Measurements from ENCODE around the gene SETD2. TPM values are rescaled to one million over a fixed set of nuclear protein-coding genes. Genes with fewer than 3 reads are reported as not detected.

The SETD2 gene
- total and polyA plus RNA-seq, 9 of the 15 experiments (the other 6 are each of a cell fraction or from before 2014, with no cell fraction given): 8.2 to 44.0 (median 33.6) TPM

DNA sequence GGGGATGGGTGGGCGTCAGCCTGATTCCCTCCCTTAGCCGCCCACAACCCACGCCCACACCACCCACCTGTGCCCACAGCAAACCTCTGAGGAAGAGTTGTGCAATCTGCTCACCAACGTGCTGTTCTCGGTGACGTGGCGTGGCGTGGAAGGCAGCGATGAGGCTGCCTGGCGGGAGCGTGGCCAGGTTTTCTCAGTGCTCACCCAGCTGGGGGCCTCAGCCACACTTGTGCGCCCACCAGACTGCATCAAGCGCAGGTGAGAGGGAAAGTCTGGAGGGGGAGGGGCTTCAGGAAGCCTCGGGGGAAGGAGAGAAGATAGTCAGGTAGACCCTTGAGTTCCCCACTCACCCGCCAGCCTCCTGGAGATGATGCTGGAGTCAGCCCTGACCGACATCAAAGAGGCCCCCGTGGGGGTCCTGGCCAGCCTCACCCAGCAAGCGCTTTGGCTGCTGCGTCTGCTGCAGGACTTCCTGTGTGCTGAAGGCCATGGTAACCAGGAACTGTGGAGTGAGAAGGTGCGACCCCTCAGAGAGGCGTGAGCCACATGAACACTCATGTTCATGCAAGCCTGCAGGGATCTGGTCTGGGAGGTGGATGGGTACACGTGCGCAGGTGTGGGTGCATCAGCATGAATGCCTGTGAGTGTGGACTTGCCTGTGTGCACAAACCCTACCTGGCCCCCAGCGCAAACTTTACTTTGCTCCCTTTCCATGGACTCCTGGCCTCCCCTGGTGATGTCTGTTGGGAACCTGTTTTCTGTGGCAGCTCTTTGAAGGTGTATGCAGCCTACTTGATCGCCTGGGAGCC lies 162.8 kb downstream of the SETD2 start:
- WGBS (ENCODE audit: insufficient coverage, low coverage, missing lambda C conversion rate): 93% methylated on average over 23 of the region's 25 CpGs
- ATAC-seq: no peak
- H3K4me3 ChIP-seq: no peak overlapping the region

More for the DNA sequence above, 162.8 kb downstream of the SETD2 start:
- no peaks in the 10 kb centered on the region for H3K27me3 ChIP-seq (ENCODE audit: control insufficient read depth in 2 of 2, insufficient read depth in 2 of 2, low read length in 2 of 2)
- H3K9ac ChIP-seq (ENCODE audit: insufficient read depth in 1 of 2, low read depth in 2 of 2, low read length in 2 of 2): peak overlapping the region in 1 of 2 experiments; percentile 55; a peak in 1 of 4 replicates
- BruUV-seq (replicated peaks): no TSS peak
- no peak overlapping the region for H3K4me2 ChIP-seq (ENCODE audit: insufficient read depth, low read length)
- H3K79me2 ChIP-seq (ENCODE audit: control insufficient read depth, insufficient read depth, low read length): no peaks in the 10 kb centered on the region
- H4K20me1 ChIP-seq (replicated peaks; ENCODE audit: control insufficient read depth, insufficient read depth, low read length): peaks cover 8% of the 10 kb centered on the region; the same call in 1 of the 2 replicates
- no peaks in the 10 kb centered on the region for H3K9me1 ChIP-seq (ENCODE audit: control insufficient read depth, insufficient read depth, low read length)
- TF ChIP-seq PATZ1 (CRISPR knock-in tag; IDR thresholded peaks at IDR 0.05; ENCODE audit: borderline replicate concordance) (no peak), STAG1 (CRISPR knock-in tag; IDR thresholded peaks at IDR 0.05; ENCODE audit: borderline replicate concordance) (no peak), TRIM25 (IDR thresholded peaks at IDR 0.05; ENCODE audit: borderline replicate concordance) (no peak), YBX1 (IDR thresholded peaks at IDR 0.05) (no peak), RBFOX2 (IDR thresholded peaks at IDR 0.05; ENCODE audit: low read depth, low read length) (peak; percentile 47; the same call in 1 of the 2 replicates), EGR1 (conservative IDR thresholded peaks at IDR 0.05) (peak; percentile 83), POLR2G (IDR thresholded peaks at IDR 0.05; ENCODE audit: low read depth, low read length) (peak; percentile 57), CEBPB (tag; IDR thresholded peaks at IDR 0.05) (peak; percentile 46; the same call in 1 of the 2 replicates), FOXA1 (IDR thresholded peaks at IDR 0.05; ENCODE audit: borderline replicate concordance) (no peak)
- intact Hi-C loops (cut with micrococcal nuclease) (no loop called here), in situ Hi-C loops (cut with MboI) (no loop called here)
- CTCF ChIA-PET (ENCODE audit: low intra/inter-chr PET ratio): no interaction called here
- H3K9me3 ChIP-seq (replicated peaks; ENCODE audit: control insufficient read depth, insufficient read depth, low read depth, low read length): no peaks in the 10 kb centered on the region
- POLR2A ChIA-PET: interaction anchor here (0.6 to 1.3 kb wide), 4 partner anchors 12 to 77 kb away, joined by 3 to 4 read pairs (median 3); partner anchors contain the start of gene NBEAL2
- no peak overlapping the region for H3K27ac ChIP-seq (ENCODE audit: extremely low read depth, low read depth, low read length)
- FAIRE-seq (no peak), DNase-seq (ENCODE audit: extremely low read depth in 1 of 4, low spot score in 3 of 4) (no peak)
- peaks cover 98% of the 10 kb centered on the region for H3K36me3 ChIP-seq (ENCODE audit: control insufficient read depth, insufficient read depth, low read length)
- H3K4me1 ChIP-seq (replicated peaks in 1 of 2; ENCODE audit: control insufficient read depth in 2 of 2, insufficient read depth in 2 of 2, low read length in 2 of 2): peaks cover 0 to 57% of the 10 kb centered on the region in 2 experiments; a peak in 2 of 5 replicates
- no peak overlapping the region for H2AFZ ChIP-seq (ENCODE audit: low read depth, low read length)
